GM19099 (cell line): ENCODE data around the gene DARS2.

Experiments used
- POLR2A ChIP-seq: IDR thresholded peaks from 3 replicates; pipeline ENCODE4 v1.6.1; 2011; ENCODE audit warnings: low read depth; ENCODE audit not compliant: insufficient read length; ENCODE audit errors: extremely low read depth

Gene DARS2

GRCh38 chr1:173824315-173825081 is at the start of gene DARS2, which contains the start of gene CENPL:
Gene DARS2 (plus strand): TSS chr1:173824673. CDS start chr1:173825230, 557 bp downstream.
Gene CENPL (minus strand): TSS chr1:173824883. CDS start chr1:173811299, 13,584 bp downstream.
- TF ChIP-seq POLR2A, result peak; percentile 70

- TF ChIP-seq POLR2A, result no peak
Observed at GRCh38 chr1:173775578-173776226, 48.8 kb upstream of the DARS2 start.

GRCh38 chr1:173779936-173780335 is 44.5 kb upstream of the DARS2 start:
- TF ChIP-seq POLR2A, result no peak

GRCh38 chr1:173784997-173785396 is 39.5 kb upstream of the DARS2 start:
- TF ChIP-seq POLR2A, result no peak

GRCh38 chr1:173789841-173790240 is 34.6 kb upstream of the DARS2 start:
- TF ChIP-seq POLR2A, result no peak

- no peak for TF ChIP-seq POLR2A
Observed at GRCh38 chr1:173798078-173798477, 26.4 kb upstream of the DARS2 start.

GRCh38 chr1:173802961-173803360 is 21.5 kb upstream of the DARS2 start:
- no peak for TF ChIP-seq POLR2A

GRCh38 chr1:173818459-173818858 is 6.0 kb upstream of the DARS2 start:
- TF ChIP-seq POLR2A, result no peak

- TF ChIP-seq POLR2A, result no peak
Observed at GRCh38 chr1:173821680-173822079, 2.8 kb upstream of the DARS2 start.

GRCh38 chr1:173823781-173824314 is 625 bp upstream of the DARS2 start:
- peak; percentile 28 for TF ChIP-seq POLR2A

GRCh38 chr1:173827611-173828010 is 3.1 kb downstream of the DARS2 start:
- no peak for TF ChIP-seq POLR2A

- TF ChIP-seq POLR2A, result no peak
Observed at GRCh38 chr1:173832748-173833147, 8.3 kb downstream of the DARS2 start.

- TF ChIP-seq POLR2A, result no peak
Observed at GRCh38 chr1:173852105-173852504, 27.6 kb downstream of the DARS2 start.

- TF ChIP-seq POLR2A, result no peak
Observed at GRCh38 chr1:173853074-173853473, 28.6 kb downstream of the DARS2 start.

- TF ChIP-seq POLR2A, result no peak
Observed at GRCh38 chr1:173856014-173856413, 31.5 kb downstream of the DARS2 start.

- no peak for TF ChIP-seq POLR2A
Observed at GRCh38 chr1:173856903-173857302, 32.4 kb downstream of the DARS2 start.

GRCh38 chr1:173857363-173857917 is 33.0 kb downstream of the DARS2 start:
- no peak for TF ChIP-seq POLR2A

- no peak for TF ChIP-seq POLR2A
Observed at GRCh38 chr1:173860065-173860464, 35.6 kb downstream of the DARS2 start.
